ENCODE measurements around the gene ZSCAN9.

The ZSCAN9 gene

GRCh38 chr6:28224131-28225055 is 682 bp upstream of the ZSCAN9 start:
- no peak for TF ChIP-seq CTCF (IDR thresholded peaks at IDR 0.05; ENCODE audit: low read depth, low read length)
- no peak for DNase-seq (ENCODE audit: extremely low read depth, low read depth)

- no peak for DNase-seq (ENCODE audit: extremely low read depth, low read depth)
Observed at GRCh38 chr6:28226460-28226859, 1.4 kb downstream of the ZSCAN9 start.

GRCh38 chr6:28232785-28233184 is 7.7 kb downstream of the ZSCAN9 start:
- TF ChIP-seq CTCF (IDR thresholded peaks at IDR 0.05; ENCODE audit: low read depth, low read length) = no peak
- no peak for DNase-seq (ENCODE audit: extremely low read depth, low read depth)

More at GRCh38 chr6:28226460-28226859, 1.4 kb downstream of the ZSCAN9 start:
- no peak for TF ChIP-seq CTCF (IDR thresholded peaks at IDR 0.05; ENCODE audit: low read depth, low read length)

GRCh38 chr6:28235912-28236452 is 10.9 kb downstream of the ZSCAN9 start:
- TF ChIP-seq CTCF (IDR thresholded peaks at IDR 0.05; ENCODE audit: low read depth, low read length) = no peak
- DNase-seq (ENCODE audit: extremely low read depth, low read depth) = no peak

- DNase-seq (ENCODE audit: extremely low read depth, low read depth) = no peak
- TF ChIP-seq CTCF (IDR thresholded peaks at IDR 0.05; ENCODE audit: low read depth, low read length) = no peak
Observed at GRCh38 chr6:28239636-28240035, 14.6 kb downstream of the ZSCAN9 start.

- TF ChIP-seq CTCF (IDR thresholded peaks at IDR 0.05; ENCODE audit: low read depth, low read length) = no peak
- DNase-seq (ENCODE audit: extremely low read depth, low read depth) = no peak
Observed at GRCh38 chr6:28240471-28240870, 15.4 kb downstream of the ZSCAN9 start.

- no peak for TF ChIP-seq CTCF (IDR thresholded peaks at IDR 0.05; ENCODE audit: low read depth, low read length)
- no peak for DNase-seq (ENCODE audit: extremely low read depth, low read depth)
Observed at GRCh38 chr6:28243946-28244345, 18.9 kb downstream of the ZSCAN9 start.

All from AG09319 (cell line).